22Rv1 (cell line): Measurements from ENCODE around the gene EML4.

ENCODE experiments used
- H3K27ac ChIP-seq: fragments of 450-650 bp; 2 replicates; pipeline ENCODE4 v1.5.1; 2017
- CTCF ChIP-seq: fragments of 450-650 bp; IDR thresholded peaks from 2 replicates; pipeline ENCODE4 v1.5.1; 2017; ENCODE audit warnings: mild to moderate bottlenecking
- ZFX ChIP-seq: fragments of 450-650 bp; IDR thresholded peaks from 2 replicates; pipeline ENCODE4 v1.6.1; 2017; ENCODE audit warnings: antibody characterized with exemption, borderline replicate concordance

Gene EML4

GRCh38 chr2:42361728-42362283, 192.7 kb downstream of the EML4 start:
- TF ChIP-seq ZFX: no peak
- no peak for TF ChIP-seq CTCF
- H3K27ac ChIP-seq: peak overlapping the region; percentile 88

GRCh38 chr2:42363413-42363812, 194.3 kb downstream of the EML4 start:
- no peak for TF ChIP-seq ZFX
- TF ChIP-seq CTCF: no peak
- H3K27ac ChIP-seq: no peak overlapping the region

GRCh38 chr2:42364658-42365057, 195.5 kb downstream of the EML4 start:
- TF ChIP-seq ZFX (no peak), CTCF (no peak)
- H3K27ac ChIP-seq: no peak overlapping the region

DNA sequence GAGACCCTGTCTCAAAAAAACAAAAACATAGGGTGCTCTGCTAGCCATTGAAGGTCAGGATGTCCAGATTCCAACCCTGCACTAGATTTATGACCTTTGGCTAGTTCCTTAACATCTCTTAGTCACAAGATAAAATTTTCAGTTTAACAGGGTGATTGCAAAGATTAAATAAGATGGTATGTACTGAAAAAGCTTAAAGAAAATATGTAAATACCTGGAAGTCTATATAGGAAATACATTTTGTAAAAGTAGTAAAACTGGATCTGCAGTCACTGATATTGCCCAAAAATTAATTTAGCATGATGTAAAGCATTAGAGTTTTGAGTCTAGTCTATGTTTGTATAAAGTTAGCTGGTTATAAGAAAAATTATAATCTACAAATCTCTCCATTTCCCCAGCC, 197.3 kb downstream of the EML4 start:
- H3K27ac ChIP-seq: no peak overlapping the region
- no peak for TF ChIP-seq ZFX
- TF ChIP-seq CTCF: no peak

DNA sequence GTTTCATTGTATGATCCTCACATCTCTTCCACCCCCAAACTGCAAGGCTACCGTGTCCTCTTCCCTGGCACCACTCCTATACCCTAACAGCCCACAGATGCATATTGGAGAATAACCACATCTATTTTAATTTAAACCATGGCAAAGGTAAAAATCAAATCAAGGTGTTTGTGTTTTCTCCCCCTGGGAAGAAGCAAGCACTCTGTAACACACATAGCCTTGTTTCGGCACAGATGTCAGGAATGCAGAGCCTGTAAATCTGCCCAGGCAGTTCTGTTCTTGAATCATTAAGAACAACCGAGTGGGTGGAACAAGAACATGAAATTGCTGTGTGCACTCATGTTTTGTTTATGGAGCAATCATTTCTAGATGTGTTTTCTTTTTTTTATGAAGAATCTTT, 198.7 kb downstream of the EML4 start:
- no peak for TF ChIP-seq ZFX
- no peak for TF ChIP-seq CTCF
- H3K27ac ChIP-seq: no peak overlapping the region

DNA sequence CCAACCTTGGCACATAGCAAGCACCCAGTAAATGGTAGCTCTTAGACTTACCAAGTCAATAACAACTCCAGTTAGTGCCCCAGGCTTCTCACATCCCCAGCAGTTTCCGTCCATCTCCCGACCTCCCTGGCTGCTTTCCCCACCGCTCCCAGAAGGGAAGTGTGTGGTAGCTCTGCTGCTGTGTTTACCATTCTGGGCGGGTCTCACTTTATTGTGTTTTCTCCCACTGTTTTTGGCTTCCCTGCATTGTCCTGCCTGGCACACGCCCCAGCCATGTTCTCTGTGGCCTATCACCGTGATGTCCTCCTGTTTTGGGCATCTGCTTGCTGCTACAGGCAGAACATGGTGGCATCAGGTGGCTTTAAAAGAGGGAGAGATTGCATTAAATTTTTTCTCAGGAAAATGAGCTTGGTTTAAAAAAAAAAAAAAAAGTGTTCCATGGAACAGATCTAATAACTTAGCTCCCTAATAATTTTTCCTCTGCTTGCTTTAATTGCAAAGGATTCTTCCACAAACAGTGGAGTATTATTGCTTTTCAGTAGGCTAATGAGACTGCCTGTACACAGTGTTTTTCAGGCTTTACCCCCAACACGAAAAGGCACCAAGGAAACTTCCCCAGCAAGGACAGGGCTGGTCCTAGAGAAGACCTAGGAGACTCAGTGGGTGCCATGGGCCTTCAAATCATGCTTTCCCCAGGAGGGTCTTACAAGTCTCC, 199.8 kb downstream of the EML4 start:
- TF ChIP-seq ZFX: no peak
- TF ChIP-seq CTCF: no peak
- peak overlapping the region; percentile 29 for H3K27ac ChIP-seq

- TF ChIP-seq ZFX: no peak
- no peak for TF ChIP-seq CTCF
- H3K27ac ChIP-seq: no peak overlapping the region
These were observed 200.5 kb downstream of the EML4 start for GRCh38 chr2:42369532-42370229.
